Stimulated activated CD8-positive, alpha-beta memory T cell treated with anti-CD3 and anti-CD28 coated beads, Interleukin-15, amount 100 ng/mL, for 48 hours (primary cell): Measurements from ENCODE around the gene ADGRE2.
"Not testable (repeated sequence)": the region's sequence is repeated elsewhere in the genome, so short reads cannot be mapped to it uniquely, and the experiment has no call there.

Experiments used
- DNase-seq, 2 donors: peaks; one replicate each; pipeline ENCODE4 v3.0.0-alpha.2; 2020; ENCODE audit warnings: low read depth in 2 of 2

Gene ADGRE2

GRCh38 chr19:14778110-14778845 lies at the start of gene ADGRE2:
TSS of gene ADGRE2 (minus strand) at chr19:14778560. CDS start at chr19:14776756, 1,804 bp downstream.
- DNase-seq, result not testable (repeated sequence)

GRCh38 chr19:14826006-14826405 lies 47.6 kb upstream of the ADGRE2 start:
- no peak for DNase-seq

- no peak for DNase-seq
Measured at GRCh38 chr19:14821937-14822336, 43.6 kb upstream of the ADGRE2 start.

GRCh38 chr19:14818588-14818987 lies 40.2 kb upstream of the ADGRE2 start:
- DNase-seq, result no peak

- no peak for DNase-seq
Measured at GRCh38 chr19:14817052-14817451, 38.7 kb upstream of the ADGRE2 start.

GRCh38 chr19:14814982-14815652 lies 36.8 kb upstream of the ADGRE2 start:
- DNase-seq, result no peak

GRCh38 chr19:14809272-14810057 lies 31.1 kb upstream of the ADGRE2 start:
- no peak for DNase-seq

- no peak for DNase-seq
Measured at GRCh38 chr19:14804765-14805164, 26.4 kb upstream of the ADGRE2 start.

- no peak for DNase-seq
Measured at GRCh38 chr19:14798760-14799159, 20.4 kb upstream of the ADGRE2 start.

GRCh38 chr19:14796021-14796420 lies 17.7 kb upstream of the ADGRE2 start:
- DNase-seq, result no peak

- no peak for DNase-seq
Measured at GRCh38 chr19:14795078-14795721, 16.8 kb upstream of the ADGRE2 start.

GRCh38 chr19:14792250-14792649 lies 13.9 kb upstream of the ADGRE2 start:
- not testable (repeated sequence) for DNase-seq

- DNase-seq, result peak in 1 of 2 donors; percentile 14
Measured at GRCh38 chr19:14786421-14786851, 8.1 kb upstream of the ADGRE2 start.

- peak in 1 of 2 donors; percentile 12 for DNase-seq
Measured at GRCh38 chr19:14785102-14785793, 6.9 kb upstream of the ADGRE2 start.

GRCh38 chr19:14784730-14785101 lies 6.4 kb upstream of the ADGRE2 start:
- peak in 1 of 2 donors; percentile 49 for DNase-seq

- not testable (repeated sequence) for DNase-seq
Measured at GRCh38 chr19:14783410-14783998, 5.1 kb upstream of the ADGRE2 start.

- DNase-seq, result no peak
Measured at GRCh38 chr19:14782626-14783409, 4.5 kb upstream of the ADGRE2 start.

- DNase-seq, result not testable (repeated sequence)
Measured at GRCh38 chr19:14781713-14782536, 3.6 kb upstream of the ADGRE2 start.

GRCh38 chr19:14780622-14781225 lies 2.4 kb upstream of the ADGRE2 start:
- DNase-seq, result not testable (repeated sequence)
